ENCODE results near the gene KDM4C. TPM values are rescaled to one million over a fixed set of nuclear protein-coding genes. Genes with fewer than 3 reads are reported as not detected.
A peak's percentile ranks its signal among the peaks of the same experiment; 100 is the strongest.

Gene KDM4C
- total RNA-seq, 1 donor from 2014 or later: 26.6 TPM

DNA sequence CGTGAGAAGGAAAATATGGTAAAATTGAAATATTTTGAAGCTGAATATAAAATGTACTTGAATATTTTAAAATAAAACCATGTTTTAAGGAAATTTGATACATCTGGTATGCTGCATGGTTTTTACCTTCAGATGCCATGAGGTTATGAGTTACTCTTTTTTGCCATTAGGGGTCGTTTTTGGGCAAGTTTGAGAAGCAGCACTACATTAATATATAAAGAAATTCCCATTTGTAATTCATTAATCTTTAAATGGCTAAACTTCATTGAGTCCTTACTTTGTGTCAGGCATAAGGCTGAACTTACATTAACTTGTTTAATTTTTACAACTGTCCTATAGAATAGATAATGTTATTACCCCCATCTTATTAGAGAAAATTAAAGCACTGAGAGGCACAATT, 152.3 kb downstream of the KDM4C start:
- Mint-ChIP-seq H3K4me3 (ENCODE audit: low read depth) (no peak overlapping the region), H3K36me3 (ENCODE audit: insufficient read depth) (no peaks in the 10 kb centered on the region), H3K27ac (no peak overlapping the region), H3K4me1 (ENCODE audit: low read depth) (peaks cover 3% of the 10 kb centered on the region), H3K27me3 (no peaks in the 10 kb centered on the region), H3K9me3 (ENCODE audit: low read depth) (no peaks in the 10 kb centered on the region)
- TF ChIP-seq, protein P1, sequence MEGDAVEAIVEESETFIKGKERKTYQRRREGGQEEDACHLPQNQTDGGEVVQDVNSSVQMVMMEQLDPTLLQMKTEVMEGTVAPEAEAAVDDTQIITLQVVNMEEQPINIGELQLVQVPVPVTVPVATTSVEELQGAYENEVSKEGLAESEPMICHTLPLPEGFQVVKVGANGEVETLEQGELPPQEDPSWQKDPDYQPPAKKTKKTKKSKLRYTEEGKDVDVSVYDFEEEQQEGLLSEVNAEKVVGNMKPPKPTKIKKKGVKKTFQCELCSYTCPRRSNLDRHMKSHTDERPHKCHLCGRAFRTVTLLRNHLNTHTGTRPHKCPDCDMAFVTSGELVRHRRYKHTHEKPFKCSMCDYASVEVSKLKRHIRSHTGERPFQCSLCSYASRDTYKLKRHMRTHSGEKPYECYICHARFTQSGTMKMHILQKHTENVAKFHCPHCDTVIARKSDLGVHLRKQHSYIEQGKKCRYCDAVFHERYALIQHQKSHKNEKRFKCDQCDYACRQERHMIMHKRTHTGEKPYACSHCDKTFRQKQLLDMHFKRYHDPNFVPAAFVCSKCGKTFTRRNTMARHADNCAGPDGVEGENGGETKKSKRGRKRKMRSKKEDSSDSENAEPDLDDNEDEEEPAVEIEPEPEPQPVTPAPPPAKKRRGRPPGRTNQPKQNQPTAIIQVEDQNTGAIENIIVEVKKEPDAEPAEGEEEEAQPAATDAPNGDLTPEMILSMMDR (IDR thresholded peaks at IDR 0.05; ENCODE audit: unreplicated experiment): peak; percentile 55
- DNase-seq (ENCODE audit: low spot score, unreplicated experiment): no peak

DNA sequence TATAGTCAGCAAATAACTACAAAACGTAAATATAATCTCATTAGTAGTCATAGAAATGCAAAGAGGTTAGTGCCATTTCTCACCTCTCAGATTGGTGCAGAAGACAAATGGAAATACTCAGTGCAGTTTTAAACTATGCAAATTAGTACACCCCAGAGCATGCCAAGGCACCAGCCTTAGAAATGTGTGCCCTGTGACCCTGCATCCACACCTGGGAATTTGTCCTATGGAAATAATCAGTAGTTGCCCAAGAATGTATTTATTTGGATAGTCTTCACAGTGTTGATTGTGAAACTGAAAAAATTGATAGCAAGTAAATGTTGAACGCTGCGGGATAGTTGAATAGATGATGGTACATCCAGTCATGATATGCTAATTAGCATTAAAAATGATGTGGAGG, 152.7 kb downstream of the KDM4C start:
- no peak for DNase-seq (ENCODE audit: low spot score, unreplicated experiment)
- Mint-ChIP-seq H3K27ac (no peak overlapping the region), H3K9me3 (ENCODE audit: low read depth) (no peaks in the 10 kb centered on the region), H3K36me3 (ENCODE audit: insufficient read depth) (no peaks in the 10 kb centered on the region), H3K4me3 (ENCODE audit: low read depth) (no peak overlapping the region), H3K4me1 (ENCODE audit: low read depth) (peaks cover 3% of the 10 kb centered on the region), H3K27me3 (no peaks in the 10 kb centered on the region)
- TF ChIP-seq, protein P1 (IDR thresholded peaks at IDR 0.05; ENCODE audit: unreplicated experiment): no peak

DNA sequence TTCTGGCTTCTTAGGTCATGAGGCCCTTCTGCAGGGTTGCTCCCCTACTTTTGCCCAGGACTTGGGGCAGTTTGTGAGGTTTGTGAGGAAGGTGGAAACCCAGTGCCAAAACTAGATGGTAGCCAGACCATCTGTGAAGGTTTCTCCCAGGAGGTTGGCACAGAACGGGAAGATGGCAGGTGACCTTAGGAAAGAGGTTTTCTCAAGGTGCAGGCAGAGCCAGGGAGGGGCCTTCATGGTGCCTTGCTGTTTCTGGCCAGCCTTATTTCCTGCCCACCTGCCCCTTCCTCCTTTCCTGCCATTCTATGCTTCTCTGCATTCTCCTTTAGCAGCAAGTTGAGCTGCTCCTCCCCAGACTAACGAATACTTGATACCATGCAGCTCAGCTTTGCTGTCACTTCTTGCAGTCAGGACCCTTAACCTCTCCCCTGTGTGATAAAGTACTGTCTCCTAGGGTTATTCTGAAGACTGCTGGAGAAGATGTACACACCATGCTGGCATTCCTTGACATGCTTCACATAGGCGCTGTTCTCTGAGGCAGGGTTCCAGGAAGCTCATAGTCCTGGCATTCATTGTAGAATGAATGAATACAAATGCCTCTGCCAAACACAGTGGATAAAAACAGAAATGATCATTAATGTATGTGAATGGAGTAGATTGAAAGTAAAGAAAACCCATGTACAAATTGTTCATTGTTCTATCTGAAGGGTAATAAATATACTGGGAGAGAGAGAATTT, 154.3 kb downstream of the KDM4C start:
- H3K36me3 Mint-ChIP-seq (ENCODE audit: insufficient read depth): no peaks in the 10 kb centered on the region
- peaks cover 3% of the 10 kb centered on the region for H3K4me1 Mint-ChIP-seq (ENCODE audit: low read depth)
- no peak overlapping the region for H3K27ac Mint-ChIP-seq
- no peaks in the 10 kb centered on the region for H3K27me3 Mint-ChIP-seq
- TF ChIP-seq, protein P1 (IDR thresholded peaks at IDR 0.05; ENCODE audit: unreplicated experiment): no peak
- H3K9me3 Mint-ChIP-seq (ENCODE audit: low read depth): no peaks in the 10 kb centered on the region
- no peak overlapping the region for H3K4me3 Mint-ChIP-seq (ENCODE audit: low read depth)
- no peak for DNase-seq (ENCODE audit: low spot score, unreplicated experiment)

DNA sequence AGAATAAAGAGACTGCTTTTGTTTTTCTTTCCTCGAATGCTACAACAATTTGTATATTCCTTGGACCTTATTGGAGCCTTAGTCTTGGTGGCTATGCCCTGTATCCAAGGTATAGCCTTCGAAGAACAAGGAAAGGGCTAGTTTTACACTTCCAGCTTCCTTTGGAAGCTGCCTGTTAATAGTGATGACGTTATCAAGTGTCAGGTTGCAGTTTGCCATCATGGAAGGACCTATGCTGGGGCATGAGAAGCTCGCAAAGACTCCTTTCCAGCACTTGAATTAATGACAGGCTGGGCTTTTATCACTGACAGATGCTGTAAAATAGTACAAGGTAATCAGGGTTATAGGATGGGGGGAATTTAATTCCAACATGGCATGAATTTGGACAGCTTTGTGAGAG, 157.9 kb downstream of the KDM4C start:
- no peaks in the 10 kb centered on the region for H3K27me3 Mint-ChIP-seq
- H3K36me3 Mint-ChIP-seq (ENCODE audit: insufficient read depth): peaks cover 5% of the 10 kb centered on the region
- H3K4me1 Mint-ChIP-seq (ENCODE audit: low read depth): no peaks in the 10 kb centered on the region
- H3K4me3 Mint-ChIP-seq (ENCODE audit: low read depth): no peak overlapping the region
- peaks cover 3% of the 10 kb centered on the region for H3K9me3 Mint-ChIP-seq (ENCODE audit: low read depth)
- no peak overlapping the region for H3K27ac Mint-ChIP-seq
- TF ChIP-seq, protein P1 (IDR thresholded peaks at IDR 0.05; ENCODE audit: unreplicated experiment): no peak
- DNase-seq (ENCODE audit: low spot score, unreplicated experiment): no peak

DNA sequence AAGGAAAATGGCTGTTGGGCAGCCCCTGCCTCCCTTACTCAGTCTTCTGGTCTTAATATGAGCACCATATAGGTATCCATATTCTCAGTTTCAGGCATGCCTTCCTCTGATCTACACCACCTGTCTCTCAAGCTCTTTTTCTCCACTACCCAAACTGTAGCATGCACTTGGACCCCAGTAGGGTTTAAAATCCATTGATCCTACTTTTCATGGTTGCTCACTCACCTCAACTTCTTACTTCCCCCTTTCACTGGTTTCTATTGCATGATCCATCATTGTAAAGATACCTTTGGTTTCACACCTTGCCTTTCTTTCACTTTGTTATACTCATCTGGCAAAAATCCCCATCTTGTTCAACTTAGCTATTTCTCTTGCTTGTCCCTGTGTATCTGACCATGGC, 159.4 kb downstream of the KDM4C start:
- no peaks in the 10 kb centered on the region for H3K4me1 Mint-ChIP-seq (ENCODE audit: low read depth)
- DNase-seq (ENCODE audit: low spot score, unreplicated experiment): no peak
- H3K36me3 Mint-ChIP-seq (ENCODE audit: insufficient read depth): peaks cover 8% of the 10 kb centered on the region
- H3K4me3 Mint-ChIP-seq (ENCODE audit: low read depth): no peak overlapping the region
- no peaks in the 10 kb centered on the region for H3K27me3 Mint-ChIP-seq
- H3K9me3 Mint-ChIP-seq (ENCODE audit: low read depth): peaks cover 3% of the 10 kb centered on the region
- TF ChIP-seq, protein P1 (IDR thresholded peaks at IDR 0.05; ENCODE audit: unreplicated experiment): no peak
- H3K27ac Mint-ChIP-seq: no peak overlapping the region
